Suprapubic skin (tissue), 4 donors: ENCODE measurements around the gene SPDYE4.

Experiments
- EP300 ChIP-seq: sonication (generic); formaldehyde crosslinking; IDR thresholded peaks from one replicate; pipeline ENCODE4 v1.6.1; 2017; ENCODE audit warnings: antibody characterized with exemption
- POLR2A ChIP-seq, 2 donors: fragments of 450-650 bp; IDR thresholded peaks; one replicate each; pipeline ENCODE4 v1.6.1; 2017; ENCODE audit warnings: antibody characterized with exemption in 2 of 2, mild to moderate bottlenecking in 2 of 2, moderate library complexity in 2 of 2
- POLR2AphosphoS5 ChIP-seq, 3 donors: sonication (generic); formaldehyde crosslinking; IDR thresholded peaks; one replicate each; pipeline ENCODE4 v1.6.1; 2017; ENCODE audit warnings: antibody characterized with exemption in 3 of 3
- TF ChIP-seq, protein P1 (sequence below), 2 donors: fragments of 200-600 bp in 1 of 2; fragments of 450-650 bp in 1 of 2; sonication (generic) in 1 of 2; IDR thresholded peaks; one replicate each; pipeline ENCODE4 v1.5.1; 2016 to 2019; ENCODE audit warnings: antibody characterized with exemption in 2 of 2, mild to moderate bottlenecking in 1 of 2, moderate library complexity in 1 of 2

DNA sequence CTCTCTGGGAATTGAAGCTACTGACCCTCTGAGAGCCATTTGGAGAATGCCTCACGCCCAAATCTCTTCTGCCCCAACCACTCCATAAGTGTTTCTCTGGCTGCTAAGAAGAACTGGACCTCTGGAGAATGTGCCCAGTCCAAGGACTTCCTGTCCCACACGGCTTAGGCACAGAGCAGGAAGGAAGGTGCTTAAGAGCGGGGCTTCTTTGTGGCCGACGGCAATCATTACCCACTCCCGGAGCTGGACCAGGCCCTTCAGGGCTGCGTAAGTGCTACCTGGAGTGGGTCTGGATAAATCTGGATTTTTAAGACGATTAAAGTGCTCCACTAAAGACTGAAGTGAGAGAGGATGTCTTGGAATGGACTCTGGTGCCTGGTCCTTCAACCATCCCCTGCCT lies 15.5 kb downstream of the SPDYE4 start:
- TF ChIP-seq POLR2AphosphoS5 (IDR thresholded peaks at IDR 0.05) = no peak
- TF ChIP-seq, protein P1, sequence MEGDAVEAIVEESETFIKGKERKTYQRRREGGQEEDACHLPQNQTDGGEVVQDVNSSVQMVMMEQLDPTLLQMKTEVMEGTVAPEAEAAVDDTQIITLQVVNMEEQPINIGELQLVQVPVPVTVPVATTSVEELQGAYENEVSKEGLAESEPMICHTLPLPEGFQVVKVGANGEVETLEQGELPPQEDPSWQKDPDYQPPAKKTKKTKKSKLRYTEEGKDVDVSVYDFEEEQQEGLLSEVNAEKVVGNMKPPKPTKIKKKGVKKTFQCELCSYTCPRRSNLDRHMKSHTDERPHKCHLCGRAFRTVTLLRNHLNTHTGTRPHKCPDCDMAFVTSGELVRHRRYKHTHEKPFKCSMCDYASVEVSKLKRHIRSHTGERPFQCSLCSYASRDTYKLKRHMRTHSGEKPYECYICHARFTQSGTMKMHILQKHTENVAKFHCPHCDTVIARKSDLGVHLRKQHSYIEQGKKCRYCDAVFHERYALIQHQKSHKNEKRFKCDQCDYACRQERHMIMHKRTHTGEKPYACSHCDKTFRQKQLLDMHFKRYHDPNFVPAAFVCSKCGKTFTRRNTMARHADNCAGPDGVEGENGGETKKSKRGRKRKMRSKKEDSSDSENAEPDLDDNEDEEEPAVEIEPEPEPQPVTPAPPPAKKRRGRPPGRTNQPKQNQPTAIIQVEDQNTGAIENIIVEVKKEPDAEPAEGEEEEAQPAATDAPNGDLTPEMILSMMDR (IDR thresholded peaks at IDR 0.05) = no peak
- no peak for TF ChIP-seq EP300
- no peak for TF ChIP-seq POLR2A (IDR thresholded peaks at IDR 0.05)
